HG03469 (cell line): ENCODE data around the gene MRPS15.

Experiments used
- ATAC-seq: cut with Tn5 transposase; IDR thresholded peaks from one replicate; pipeline ENCODE4 v1.9.1; 2021; ENCODE audit warnings: mild to moderate bottlenecking, moderate library complexity, moderate number of reproducible peaks; ENCODE audit not compliant: unreplicated experiment

MRPS15 gene

DNA sequence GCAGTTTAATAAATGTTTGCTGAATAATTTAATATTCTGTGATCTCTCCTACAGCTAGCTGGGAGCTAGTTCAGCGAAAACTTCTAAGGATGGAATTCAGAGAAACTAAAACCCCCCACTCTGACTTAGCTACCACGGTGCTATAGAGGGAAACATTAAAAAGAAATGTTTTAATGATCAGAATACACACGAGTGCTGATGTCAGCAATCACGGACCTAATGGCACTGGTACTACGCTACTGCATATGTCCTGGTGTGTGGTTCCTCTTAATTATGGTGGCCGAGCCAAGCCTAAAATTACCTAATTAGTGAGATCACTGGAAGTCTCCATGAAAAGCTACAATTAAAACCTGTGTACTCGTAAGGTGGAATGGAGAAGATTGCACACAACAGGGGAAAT, 42.5 kb downstream of the MRPS15 start:
- ATAC-seq, result no peak

DNA sequence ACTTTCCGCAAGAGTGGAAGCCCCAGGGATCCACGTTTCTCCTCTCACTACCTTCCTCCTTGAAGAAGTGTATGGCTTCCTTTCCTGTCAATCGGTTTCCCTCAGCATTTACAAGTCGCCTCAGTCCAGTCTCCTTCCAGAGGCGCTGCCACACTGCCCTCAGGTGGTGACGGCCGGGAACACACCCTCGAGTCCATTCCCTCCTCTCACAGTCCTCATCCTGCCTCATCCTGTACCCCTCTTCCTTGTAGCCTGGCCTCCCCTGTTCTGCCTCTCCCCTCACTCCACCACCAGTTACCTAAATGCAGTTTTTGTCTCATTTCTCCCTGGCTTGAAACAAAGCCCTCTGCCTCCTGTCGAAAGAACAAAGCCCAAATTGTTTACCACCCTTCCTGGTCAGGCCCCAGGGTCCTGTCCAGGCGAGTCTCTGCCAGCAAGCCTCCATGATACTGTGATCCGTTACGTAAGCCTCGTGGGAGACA, 43.3 kb downstream of the MRPS15 start:
- ATAC-seq, result no peak

DNA sequence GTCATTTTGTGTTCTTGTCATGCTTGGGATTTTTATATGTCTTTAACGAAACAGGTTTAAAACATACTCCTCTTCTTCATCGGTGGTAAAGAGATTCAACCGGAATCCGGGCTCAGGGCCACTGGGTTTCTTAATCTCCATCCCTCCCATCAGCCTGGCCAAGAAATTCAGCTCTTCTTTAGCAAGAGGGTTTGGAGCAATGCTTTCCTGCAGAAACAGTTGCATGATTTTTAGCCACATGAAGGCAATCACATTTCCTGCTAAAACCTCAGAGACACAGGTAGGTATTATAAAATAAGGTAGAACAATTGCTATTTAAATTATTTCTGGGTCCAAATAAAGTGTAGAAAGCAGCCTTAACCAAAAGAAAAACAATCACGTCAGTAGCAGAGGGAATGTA, 43.8 kb downstream of the MRPS15 start:
- no peak for ATAC-seq

GRCh38 chr1:36419569-36419968, 44.6 kb downstream of the MRPS15 start:
- ATAC-seq, result no peak

- no peak for ATAC-seq
Measured at GRCh38 chr1:36419140-36419539, 45.0 kb downstream of the MRPS15 start.

- no peak for ATAC-seq
Measured at GRCh38 chr1:36417931-36418330, 46.3 kb downstream of the MRPS15 start.

- no peak for ATAC-seq
Measured at GRCh38 chr1:36415661-36416326, 48.4 kb downstream of the MRPS15 start.

DNA sequence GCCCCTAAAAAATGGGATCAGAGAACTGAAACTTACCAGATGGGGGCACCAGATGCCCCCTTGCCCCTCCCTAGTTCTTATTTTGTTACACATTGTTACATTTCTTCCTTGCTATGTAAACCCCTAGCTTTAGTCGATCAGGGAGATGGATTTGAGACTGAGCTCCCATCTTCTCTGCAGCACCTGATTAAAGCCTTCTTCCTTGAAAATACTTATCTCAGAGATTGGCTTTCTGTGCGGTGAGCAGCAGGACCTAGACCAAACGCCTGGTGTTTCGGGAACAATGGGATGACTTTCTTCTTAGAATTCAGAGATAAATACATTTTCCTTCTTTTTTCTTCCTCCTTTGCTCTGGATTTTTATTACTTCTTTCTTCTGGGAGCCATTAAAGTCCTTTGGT, 49.8 kb downstream of the MRPS15 start:
- ATAC-seq, result no peak

DNA sequence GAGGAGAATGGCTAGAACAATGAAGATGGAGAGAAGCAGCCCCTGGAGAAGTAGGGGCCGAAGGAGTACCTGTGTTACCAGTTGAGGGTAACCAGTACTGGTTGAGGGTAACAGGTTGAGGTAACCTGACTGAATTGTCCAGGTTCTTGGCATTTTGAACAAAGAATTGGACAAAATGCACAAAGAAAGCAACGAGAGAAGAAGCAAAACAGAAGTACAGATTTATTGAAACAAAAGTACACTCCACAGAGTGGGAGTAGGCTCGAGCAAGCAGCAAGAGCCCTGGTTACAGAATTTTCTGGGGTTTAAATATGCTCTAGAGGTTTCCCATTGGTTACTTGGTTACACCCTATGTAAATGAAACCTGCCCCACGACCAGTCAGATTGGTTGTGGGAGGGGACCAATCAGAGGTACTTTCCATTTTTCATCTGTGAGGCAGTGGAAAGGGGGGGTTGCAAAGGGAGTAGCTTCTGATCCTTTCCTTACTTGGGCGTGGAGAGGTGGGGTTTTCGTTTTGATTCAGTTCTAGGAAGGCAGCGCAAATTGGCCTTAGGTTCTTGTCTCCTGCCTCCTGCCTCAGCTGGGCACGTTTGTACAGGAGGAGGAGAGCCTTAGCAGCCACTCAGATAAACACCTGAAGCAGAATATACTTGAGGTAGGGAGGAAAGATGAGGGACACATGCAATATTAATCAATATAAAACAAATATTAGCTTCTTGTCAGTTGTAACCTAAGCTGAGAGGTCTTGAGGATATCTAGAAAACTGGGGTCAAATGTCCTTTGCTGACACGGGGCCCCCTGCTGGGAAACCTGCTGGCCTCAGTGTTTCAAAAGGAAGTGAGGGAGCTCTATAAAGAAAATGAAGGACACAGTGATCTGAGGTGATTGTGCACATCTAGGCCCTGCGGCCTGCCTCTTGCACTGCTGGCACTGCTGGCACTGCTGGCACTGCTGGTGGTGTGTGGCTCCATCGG, 52.2 kb downstream of the MRPS15 start:
- no peak for ATAC-seq

DNA sequence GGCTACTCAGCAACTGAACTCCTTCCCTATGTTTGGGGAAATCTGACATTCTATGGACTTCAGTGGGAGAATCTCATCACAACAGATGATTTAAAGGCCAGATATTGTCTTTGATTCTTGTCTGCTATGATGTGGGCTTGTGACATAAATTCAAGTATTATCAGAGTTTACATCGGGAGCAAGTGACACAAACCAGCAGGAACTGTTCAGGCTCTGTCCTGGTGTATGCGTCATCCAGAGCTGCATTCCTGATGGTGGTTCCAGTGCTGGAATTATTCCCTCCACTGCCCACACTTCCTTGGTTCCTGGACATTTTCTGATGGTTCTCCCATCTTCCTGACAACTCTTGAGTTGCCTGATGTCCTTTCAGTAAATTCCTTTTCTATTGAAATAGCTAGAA, 55.7 kb downstream of the MRPS15 start:
- no peak for ATAC-seq

GRCh38 chr1:36406440-36406839, 57.7 kb downstream of the MRPS15 start:
- no peak for ATAC-seq
